Measurements from ENCODE around the gene UBQLN1. TPM values are rescaled to one million over a fixed set of nuclear protein-coding genes. Genes with fewer than 3 reads are reported as not detected.

Gene UBQLN1
- total and polyA plus RNA-seq, 9 of the 15 experiments (the other 6 are each of a cell fraction or from before 2014, with no cell fraction given), result 7.5 to 120 (median 52.8) TPM

DNA sequence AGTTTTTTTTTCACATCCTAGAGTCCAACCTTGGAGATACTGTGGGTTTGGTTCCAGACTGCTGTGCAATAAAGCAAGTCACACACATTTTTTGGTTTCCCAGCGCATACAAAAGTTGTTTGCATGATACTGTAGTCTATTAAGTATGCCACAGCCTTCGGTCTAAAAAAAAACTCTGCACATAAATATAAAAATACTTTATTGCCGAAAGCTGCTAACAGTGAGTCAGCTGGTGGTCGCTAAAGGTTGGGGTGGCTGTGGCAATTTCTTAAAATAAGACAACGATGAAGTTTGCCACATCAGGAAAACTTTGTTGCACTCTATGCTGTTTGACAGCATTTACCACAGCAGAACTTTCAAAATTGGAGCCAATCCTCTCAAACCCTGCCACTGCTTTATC, 37.4 kb downstream of the UBQLN1 start:
- ChIA-PET CTCF (ENCODE audit: low intra/inter-chr PET ratio) (no interaction called here), POLR2A (no interaction called here)
- FAIRE-seq (no peak), DNase-seq (ENCODE audit: extremely low read depth in 1 of 4, low spot score in 3 of 4) (no peak), ATAC-seq (no peak)
- in situ Hi-C loops (cut with MboI) (no loop called here), intact Hi-C loops (cut with micrococcal nuclease) (no loop called here)
- H4K20me1 ChIP-seq (replicated peaks; ENCODE audit: control insufficient read depth, insufficient read depth, low read length), result no peaks in the 10 kb centered on the region
- H3K4me2 ChIP-seq (ENCODE audit: insufficient read depth, low read length), result no peak overlapping the region
- H3K4me3 ChIP-seq, result no peak overlapping the region
- H3K9me1 ChIP-seq (ENCODE audit: control insufficient read depth, insufficient read depth, low read length), result no peaks in the 10 kb centered on the region
- no peak overlapping the region for H3K27ac ChIP-seq (ENCODE audit: extremely low read depth, low read depth, low read length)
- no TSS peak for BruUV-seq (replicated peaks)
- peaks cover 15% of the 10 kb centered on the region; the same call in 2 of the 3 replicates for H3K79me2 ChIP-seq (ENCODE audit: control insufficient read depth, insufficient read depth, low read length)
- no peak overlapping the region for H3K9ac ChIP-seq (ENCODE audit: insufficient read depth in 1 of 2, low read depth in 2 of 2, low read length in 2 of 2)
- H2AFZ ChIP-seq (ENCODE audit: low read depth, low read length), result no peak overlapping the region
- WGBS (ENCODE audit: insufficient coverage, low coverage, missing lambda C conversion rate), result 94% methylated on average over 5 of the region's 5 CpGs
- peaks cover 95% of the 10 kb centered on the region for H3K36me3 ChIP-seq (ENCODE audit: control insufficient read depth, insufficient read depth, low read length)
- H3K27me3 ChIP-seq (ENCODE audit: control insufficient read depth in 2 of 2, insufficient read depth in 2 of 2, low read length in 2 of 2), result no peaks in the 10 kb centered on the region
- H3K9me3 ChIP-seq (replicated peaks; ENCODE audit: control insufficient read depth, insufficient read depth, low read depth, low read length), result no peaks in the 10 kb centered on the region
- H3K4me1 ChIP-seq (replicated peaks in 1 of 2; ENCODE audit: control insufficient read depth in 2 of 2, insufficient read depth in 2 of 2, low read length in 2 of 2), result no peaks in the 10 kb centered on the region
- TF ChIP-seq FOXK2 (conservative IDR thresholded peaks at IDR 0.05 in 1 of 2, IDR thresholded peaks at IDR 0.05 in 1 of 2; ENCODE audit: low read depth in 2 of 2) (no peak), FOXJ2 (tag; IDR thresholded peaks at IDR 0.05) (no peak), ZNF354B (CRISPR knock-in tag; IDR thresholded peaks at IDR 0.05) (no peak), TRIM24 (IDR thresholded peaks at IDR 0.05) (no peak), ZFP1 (CRISPR knock-in tag; IDR thresholded peaks at IDR 0.05) (no peak)
- TF ChIP-seq, protein P1, sequence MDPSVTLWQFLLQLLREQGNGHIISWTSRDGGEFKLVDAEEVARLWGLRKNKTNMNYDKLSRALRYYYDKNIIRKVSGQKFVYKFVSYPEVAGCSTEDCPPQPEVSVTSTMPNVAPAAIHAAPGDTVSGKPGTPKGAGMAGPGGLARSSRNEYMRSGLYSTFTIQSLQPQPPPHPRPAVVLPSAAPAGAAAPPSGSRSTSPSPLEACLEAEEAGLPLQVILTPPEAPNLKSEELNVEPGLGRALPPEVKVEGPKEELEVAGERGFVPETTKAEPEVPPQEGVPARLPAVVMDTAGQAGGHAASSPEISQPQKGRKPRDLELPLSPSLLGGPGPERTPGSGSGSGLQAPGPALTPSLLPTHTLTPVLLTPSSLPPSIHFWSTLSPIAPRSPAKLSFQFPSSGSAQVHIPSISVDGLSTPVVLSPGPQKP (CRISPR knock-in tag; IDR thresholded peaks at IDR 0.05), result no peak
- TF ChIP-seq, protein P2, sequence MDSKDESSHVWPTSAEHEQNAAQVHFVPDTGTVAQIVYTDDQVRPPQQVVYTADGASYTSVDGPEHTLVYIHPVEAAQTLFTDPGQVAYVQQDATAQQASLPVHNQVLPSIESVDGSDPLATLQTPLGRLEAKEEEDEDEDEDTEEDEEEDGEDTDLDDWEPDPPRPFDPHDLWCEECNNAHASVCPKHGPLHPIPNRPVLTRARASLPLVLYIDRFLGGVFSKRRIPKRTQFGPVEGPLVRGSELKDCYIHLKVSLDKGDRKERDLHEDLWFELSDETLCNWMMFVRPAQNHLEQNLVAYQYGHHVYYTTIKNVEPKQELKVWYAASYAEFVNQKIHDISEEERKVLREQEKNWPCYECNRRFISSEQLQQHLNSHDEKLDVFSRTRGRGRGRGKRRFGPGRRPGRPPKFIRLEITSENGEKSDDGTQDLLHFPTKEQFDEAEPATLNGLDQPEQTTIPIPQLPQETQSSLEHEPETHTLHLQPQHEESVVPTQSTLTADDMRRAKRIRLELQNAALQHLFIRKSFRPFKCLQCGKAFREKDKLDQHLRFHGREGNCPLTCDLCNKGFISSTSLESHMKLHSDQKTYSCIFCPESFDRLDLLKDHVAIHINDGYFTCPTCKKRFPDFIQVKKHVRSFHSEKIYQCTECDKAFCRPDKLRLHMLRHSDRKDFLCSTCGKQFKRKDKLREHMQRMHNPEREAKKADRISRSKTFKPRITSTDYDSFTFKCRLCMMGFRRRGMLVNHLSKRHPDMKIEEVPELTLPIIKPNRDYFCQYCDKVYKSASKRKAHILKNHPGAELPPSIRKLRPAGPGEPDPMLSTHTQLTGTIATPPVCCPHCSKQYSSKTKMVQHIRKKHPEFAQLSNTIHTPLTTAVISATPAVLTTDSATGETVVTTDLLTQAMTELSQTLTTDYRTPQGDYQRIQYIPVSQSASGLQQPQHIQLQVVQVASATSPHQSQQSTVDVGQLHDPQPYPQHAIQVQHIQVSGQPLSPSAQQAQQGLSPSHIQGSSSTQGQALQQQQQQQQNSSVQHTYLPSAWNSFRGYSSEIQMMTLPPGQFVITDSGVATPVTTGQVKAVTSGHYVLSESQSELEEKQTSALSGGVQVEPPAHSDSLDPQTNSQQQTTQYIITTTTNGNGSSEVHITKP (IDR thresholded peaks at IDR 0.05; ENCODE audit: partially characterized antibody), result no peak
- TF ChIP-seq, protein P3, sequence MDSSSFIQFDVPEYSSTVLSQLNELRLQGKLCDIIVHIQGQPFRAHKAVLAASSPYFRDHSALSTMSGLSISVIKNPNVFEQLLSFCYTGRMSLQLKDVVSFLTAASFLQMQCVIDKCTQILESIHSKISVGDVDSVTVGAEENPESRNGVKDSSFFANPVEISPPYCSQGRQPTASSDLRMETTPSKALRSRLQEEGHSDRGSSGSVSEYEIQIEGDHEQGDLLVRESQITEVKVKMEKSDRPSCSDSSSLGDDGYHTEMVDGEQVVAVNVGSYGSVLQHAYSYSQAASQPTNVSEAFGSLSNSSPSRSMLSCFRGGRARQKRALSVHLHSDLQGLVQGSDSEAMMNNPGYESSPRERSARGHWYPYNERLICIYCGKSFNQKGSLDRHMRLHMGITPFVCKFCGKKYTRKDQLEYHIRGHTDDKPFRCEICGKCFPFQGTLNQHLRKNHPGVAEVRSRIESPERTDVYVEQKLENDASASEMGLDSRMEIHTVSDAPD (CRISPR knock-in tag; IDR thresholded peaks at IDR 0.05), result no peak
- TF ChIP-seq, protein P4, sequence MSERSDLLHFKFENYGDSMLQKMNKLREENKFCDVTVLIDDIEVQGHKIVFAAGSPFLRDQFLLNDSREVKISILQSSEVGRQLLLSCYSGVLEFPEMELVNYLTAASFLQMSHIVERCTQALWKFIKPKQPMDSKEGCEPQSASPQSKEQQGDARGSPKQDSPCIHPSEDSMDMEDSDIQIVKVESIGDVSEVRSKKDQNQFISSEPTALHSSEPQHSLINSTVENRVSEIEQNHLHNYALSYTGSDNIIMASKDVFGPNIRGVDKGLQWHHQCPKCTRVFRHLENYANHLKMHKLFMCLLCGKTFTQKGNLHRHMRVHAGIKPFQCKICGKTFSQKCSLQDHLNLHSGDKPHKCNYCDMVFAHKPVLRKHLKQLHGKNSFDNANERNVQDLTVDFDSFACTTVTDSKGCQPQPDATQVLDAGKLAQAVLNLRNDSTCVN (CRISPR knock-in tag; IDR thresholded peaks at IDR 0.05), result no peak

All from K562 (cell line).